22Rv1 (cell line): ENCODE results near the gene NCDN.

Source experiments
- ZFX ChIP-seq: fragments of 450-650 bp; IDR thresholded peaks from 2 replicates; pipeline ENCODE4 v1.6.1; 2017; ENCODE audit warnings: antibody characterized with exemption, borderline replicate concordance
- TF ChIP-seq, protein P1 (sequence below): fragments of 450-650 bp; IDR thresholded peaks from 2 replicates; pipeline ENCODE4 v1.5.1; 2017; ENCODE audit warnings: mild to moderate bottlenecking

DNA sequence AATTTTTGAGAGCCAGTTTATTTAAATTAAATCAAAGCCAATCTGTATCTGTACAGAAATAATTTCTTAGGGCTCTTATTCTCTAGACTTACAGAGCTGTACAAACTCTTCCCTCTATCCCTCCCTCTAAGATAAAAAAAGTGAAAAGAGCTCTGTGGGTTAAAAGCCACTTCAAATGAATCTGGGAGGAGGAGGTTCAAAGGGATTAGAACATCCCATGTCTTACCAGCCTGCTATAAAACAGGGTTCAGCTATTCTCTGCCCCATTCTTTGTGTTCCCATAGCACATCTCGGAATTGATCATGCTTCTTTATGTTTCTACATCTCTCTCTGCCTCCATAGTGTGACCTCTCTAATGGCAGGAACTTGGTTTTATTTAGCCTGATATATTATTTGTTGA lies 19.8 kb upstream of the NCDN start:
- TF ChIP-seq, protein P1, sequence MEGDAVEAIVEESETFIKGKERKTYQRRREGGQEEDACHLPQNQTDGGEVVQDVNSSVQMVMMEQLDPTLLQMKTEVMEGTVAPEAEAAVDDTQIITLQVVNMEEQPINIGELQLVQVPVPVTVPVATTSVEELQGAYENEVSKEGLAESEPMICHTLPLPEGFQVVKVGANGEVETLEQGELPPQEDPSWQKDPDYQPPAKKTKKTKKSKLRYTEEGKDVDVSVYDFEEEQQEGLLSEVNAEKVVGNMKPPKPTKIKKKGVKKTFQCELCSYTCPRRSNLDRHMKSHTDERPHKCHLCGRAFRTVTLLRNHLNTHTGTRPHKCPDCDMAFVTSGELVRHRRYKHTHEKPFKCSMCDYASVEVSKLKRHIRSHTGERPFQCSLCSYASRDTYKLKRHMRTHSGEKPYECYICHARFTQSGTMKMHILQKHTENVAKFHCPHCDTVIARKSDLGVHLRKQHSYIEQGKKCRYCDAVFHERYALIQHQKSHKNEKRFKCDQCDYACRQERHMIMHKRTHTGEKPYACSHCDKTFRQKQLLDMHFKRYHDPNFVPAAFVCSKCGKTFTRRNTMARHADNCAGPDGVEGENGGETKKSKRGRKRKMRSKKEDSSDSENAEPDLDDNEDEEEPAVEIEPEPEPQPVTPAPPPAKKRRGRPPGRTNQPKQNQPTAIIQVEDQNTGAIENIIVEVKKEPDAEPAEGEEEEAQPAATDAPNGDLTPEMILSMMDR = no peak
- TF ChIP-seq ZFX = no peak
